ENCODE data around the gene CELSR3. TPM values are rescaled to one million over a fixed set of nuclear protein-coding genes. Genes with fewer than 3 reads are reported as not detected.

The CELSR3 gene
- total and polyA plus RNA-seq, 9 donors, result 0.23 to 3.4 (median 0.69) TPM

GRCh38 chr3:48687220-48687678 is 24.6 kb upstream of the CELSR3 start:
- intact Hi-C loops (cut with DNase I), result loop anchor here in 1 of 4 donors (10.0 kb wide), 1 partner anchor 222 kb away; a partner anchor contains a TSS
- TF ChIP-seq POLR2A (IDR thresholded peaks at IDR 0.05) (no peak), EP300 (IDR thresholded peaks at IDR 0.05) (no peak), CTCF (IDR thresholded peaks at IDR 0.05) (no peak)
- Histone ChIP-seq H3K27me3 (no peaks in the 10 kb centered on the region), H3K36me3 (no peaks in the 10 kb centered on the region), H3K27ac (no peak overlapping the region), H3K4me3 (no peak overlapping the region), H3K4me1 (ENCODE audit: insufficient read depth) (peaks cover 10% of the 10 kb centered on the region), H3K9me3 (no peaks in the 10 kb centered on the region)
- no peak for DNase-seq
- 47 to 50% (median 49%) methylated on average over 3 of the region's 3 CpGs for WGBS, 3 donors

GRCh38 chr3:48686538-48687219 is 24.0 kb upstream of the CELSR3 start:
- H3K9me3 ChIP-seq, result no peaks in the 10 kb centered on the region
- H3K4me3 ChIP-seq, result peak overlapping the region; percentile 90
- TF ChIP-seq EP300 (IDR thresholded peaks at IDR 0.05) (no peak), POLR2A (IDR thresholded peaks at IDR 0.05) (no peak), CTCF (IDR thresholded peaks at IDR 0.05) (no peak)
- no peak for DNase-seq
- intact Hi-C loops (cut with DNase I), result loop anchor here in 1 of 4 donors (10.0 kb wide), 1 partner anchor 222 kb away; a partner anchor contains a TSS
- peaks cover 10% of the 10 kb centered on the region for H3K4me1 ChIP-seq (ENCODE audit: insufficient read depth)
- 37 to 43% (median 40%) methylated on average over 10 of the region's 10 CpGs for WGBS, 3 donors
- H3K36me3 ChIP-seq, result no peaks in the 10 kb centered on the region
- no peaks in the 10 kb centered on the region for H3K27me3 ChIP-seq
- H3K27ac ChIP-seq, result peak overlapping the region in 1 of 2 donors; percentile 67

GRCh38 chr3:48685603-48686511 is 23.2 kb upstream of the CELSR3 start, which contains the start of gene NCKIPSD:
Gene NCKIPSD, minus strand, starts transcription at chr3:48685915. Its CDS starts 108 bp downstream, at chr3:48685807.
- H3K27ac ChIP-seq, result peak within 1 kb of the TSS; percentile 47 to 67
- WGBS, 3 donors, result 1 to 2% (median 1%) methylated on average over 54 to 97 of the region's 97 CpGs
- H3K4me1 ChIP-seq (ENCODE audit: insufficient read depth), result peaks cover 10% of the 10 kb centered on the region
- H3K9me3 ChIP-seq, result no peaks in the 10 kb centered on the region
- intact Hi-C loops (cut with DNase I), result loop anchor here in 1 of 4 donors (10.0 kb wide), 1 partner anchor 221 kb away; a partner anchor contains a TSS
- no peaks in the 10 kb centered on the region for H3K27me3 ChIP-seq
- H3K4me3 ChIP-seq, result peak within 1 kb of the TSS; percentile 90
- H3K36me3 ChIP-seq, result no peaks in the 10 kb centered on the region
- peak; percentile 90 for TF ChIP-seq POLR2A (IDR thresholded peaks at IDR 0.05)
- no peak for TF ChIP-seq EP300 (IDR thresholded peaks at IDR 0.05)
- TF ChIP-seq CTCF (IDR thresholded peaks at IDR 0.05), result peak; percentile 91 to 93 (median 92)
- DNase-seq, result peak; percentile 86 to 95 (median 91)

DNA sequence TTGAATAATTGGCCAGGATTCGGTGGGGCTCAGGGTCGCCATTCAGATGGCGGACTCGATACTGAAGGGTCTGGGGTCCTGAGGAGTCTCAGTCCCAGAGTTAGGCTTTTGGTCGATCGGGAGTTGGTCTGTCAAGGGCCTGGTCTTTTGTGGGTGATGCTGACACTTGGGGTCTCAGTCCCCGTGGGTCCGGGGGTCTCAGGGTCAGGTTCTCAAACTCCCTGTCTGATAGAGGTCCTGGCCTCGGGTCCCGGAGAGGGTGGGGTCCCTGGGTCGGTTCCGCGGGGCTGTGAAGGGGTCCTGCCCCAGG is 22.6 kb upstream of the CELSR3 start:
- Histone ChIP-seq H3K27ac (peak overlapping the region; percentile 47 to 67), H3K27me3 (no peaks in the 10 kb centered on the region), H3K4me1 (ENCODE audit: insufficient read depth) (peaks cover 10% of the 10 kb centered on the region), H3K4me3 (peak overlapping the region; percentile 90), H3K36me3 (no peaks in the 10 kb centered on the region), H3K9me3 (no peaks in the 10 kb centered on the region)
- DNase-seq, result no peak
- no peak for TF ChIP-seq CTCF (IDR thresholded peaks at IDR 0.05)
- 10 to 12% (median 11%) methylated on average over 8 to 13 of the region's 13 CpGs for WGBS, 3 donors
- intact Hi-C loops (cut with DNase I), result loop anchor here in 1 of 4 donors (10.0 kb wide), 1 partner anchor 220 kb away; a partner anchor contains a TSS

All from ovary (tissue), 9 donors.